ENCODE measurements around the gene RTL1. TPM values are rescaled to one million over a fixed set of nuclear protein-coding genes. Genes with fewer than 3 reads are reported as not detected.

The RTL1 gene
- total and polyA plus RNA-seq, 12 donors: not detected

GRCh38 chr14:100884456-100884855 is 19.1 kb downstream of the RTL1 start:
- Histone ChIP-seq H3K4me1 (peaks cover 0 to 3% (median 0%) of the 10 kb centered on the region in 9 donors), H3K27ac (no peak overlapping the region)
- 89 to 90% methylated on average over 13 of the region's 13 CpGs for WGBS, 2 donors

GRCh38 chr14:100883789-100884101 is 19.8 kb downstream of the RTL1 start:
- 93% methylated on average over 11 of the region's 11 CpGs for WGBS, 2 donors

More at GRCh38 chr14:100884456-100884855, 19.1 kb downstream of the RTL1 start:
- intact Hi-C loops (cut with DNase I): no loop called here
- Histone ChIP-seq H3K4me3 (no peak overlapping the region), H3K27me3 (peaks cover 0 to 13% (median 0%) of the 10 kb centered on the region in 7 donors), H3K9me3 (peaks cover 0 to 8% (median 0%) of the 10 kb centered on the region in 11 donors), H3K36me3 (no peaks in the 10 kb centered on the region)
- TF ChIP-seq CTCF (IDR thresholded peaks at IDR 0.05): no peak
- ATAC-seq (no peak), DNase-seq (no peak)

GRCh38 chr14:100882991-100883788 is 20.3 kb downstream of the RTL1 start:
- ATAC-seq (no peak), DNase-seq (no peak)
- H3K27me3 ChIP-seq: peaks cover 0 to 9% (median 8%) of the 10 kb centered on the region in 7 donors
- no peak for TF ChIP-seq CTCF (IDR thresholded peaks at IDR 0.05)
- peaks cover 0 to 8% (median 0%) of the 10 kb centered on the region in 11 donors for H3K9me3 ChIP-seq
- intact Hi-C loops (cut with DNase I): no loop called here
- no peak overlapping the region for H3K4me3 ChIP-seq
- no peak overlapping the region for H3K27ac ChIP-seq
- peaks cover 0 to 3% (median 0%) of the 10 kb centered on the region in 9 donors for H3K4me1 ChIP-seq
- WGBS, 2 donors: 95 to 96% methylated on average over 46 of the region's 46 CpGs
- no peaks in the 10 kb centered on the region for H3K36me3 ChIP-seq

More at GRCh38 chr14:100883789-100884101, 19.8 kb downstream of the RTL1 start:
- no peak for TF ChIP-seq CTCF (IDR thresholded peaks at IDR 0.05)
- Histone ChIP-seq H3K4me3 (no peak overlapping the region), H3K27ac (no peak overlapping the region), H3K27me3 (peaks cover 0 to 9% (median 2%) of the 10 kb centered on the region in 7 donors), H3K9me3 (peaks cover 0 to 8% (median 0%) of the 10 kb centered on the region in 11 donors), H3K4me1 (peaks cover 0 to 3% (median 0%) of the 10 kb centered on the region in 9 donors), H3K36me3 (no peaks in the 10 kb centered on the region)
- DNase-seq (no peak), ATAC-seq (no peak)
- intact Hi-C loops (cut with DNase I): no loop called here

DNA sequence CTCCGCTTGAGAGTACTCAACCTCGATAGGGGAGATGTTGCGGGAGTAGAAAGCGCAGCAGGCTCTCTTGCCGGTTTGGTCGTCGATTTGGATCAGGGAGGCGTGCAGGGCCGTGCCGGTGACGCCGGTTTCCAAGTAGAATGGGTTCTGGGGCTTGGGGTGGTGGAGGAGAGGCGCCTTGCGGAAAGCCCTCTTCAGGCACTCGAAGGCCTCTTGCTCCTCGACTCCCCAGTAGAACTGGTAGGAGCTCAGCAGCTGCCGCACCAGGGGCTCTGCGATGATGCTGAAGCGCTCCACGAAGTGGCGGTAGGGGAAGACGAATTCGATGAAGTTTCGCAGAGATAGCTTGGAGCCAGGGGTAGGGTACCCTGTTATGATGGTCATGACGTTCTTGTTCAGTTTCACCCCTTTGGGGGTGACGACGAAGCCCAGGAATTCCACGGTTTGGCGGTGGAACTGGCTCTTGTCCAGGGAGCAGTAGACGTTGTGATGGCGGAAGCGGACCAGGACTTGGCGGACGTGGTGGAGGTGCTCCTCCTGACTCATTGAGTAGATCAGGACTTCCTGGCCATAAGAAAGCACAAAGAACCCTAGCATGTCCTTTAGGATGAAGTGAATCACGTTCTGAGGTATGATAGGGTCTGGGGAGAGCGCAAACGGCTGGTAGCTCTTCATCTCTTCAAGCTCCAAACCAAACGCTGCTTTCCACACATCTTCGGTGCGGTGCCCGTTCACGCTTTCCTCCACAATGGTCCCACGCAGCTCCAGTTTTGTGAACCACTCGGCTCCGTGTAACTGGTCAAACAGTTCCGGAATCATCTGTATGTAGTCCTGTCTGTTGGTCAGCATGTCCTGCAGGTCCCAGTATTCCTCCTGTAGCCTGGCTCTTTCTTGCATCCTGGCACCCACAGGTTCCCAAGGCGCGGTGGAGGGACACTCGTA is 21.2 kb downstream of the RTL1 start:
- intact Hi-C loops (cut with DNase I): no loop called here
- H3K4me1 ChIP-seq: peaks cover 0 to 3% (median 0%) of the 10 kb centered on the region in 9 donors
- no peak for TF ChIP-seq CTCF (IDR thresholded peaks at IDR 0.05)
- peaks cover 0 to 8% (median 0%) of the 10 kb centered on the region in 11 donors for H3K9me3 ChIP-seq
- peaks cover 0 to 12% (median 8%) of the 10 kb centered on the region in 7 donors for H3K27me3 ChIP-seq
- no peak overlapping the region for H3K27ac ChIP-seq
- DNase-seq: no peak
- no peak for ATAC-seq
- no peak overlapping the region for H3K4me3 ChIP-seq
- WGBS, 2 donors: 95% methylated on average over 49 of the region's 49 CpGs
- H3K36me3 ChIP-seq: no peaks in the 10 kb centered on the region
